Bronchial epithelial cell (primary cell): ENCODE results near the gene TBC1D22A. TPM values are rescaled to one million over a fixed set of nuclear protein-coding genes. Genes with fewer than 3 reads are reported as not detected.
A peak's percentile ranks its signal among the peaks of the same experiment; 100 is the strongest.

Experiments
- DNase-seq: peaks from one replicate; pipeline ENCODE4 v3.0.0-alpha.2; 2010; ENCODE audit warnings: low read depth
- FAIRE-seq: peaks from 2 replicates; lab custom pipeline; 2011; peaks lifted over from hg19 to GRCh38; lab: Jason Lieb, UNC
- H3K27me3 ChIP-seq: 2 replicates; pipeline ENCODE4 v1.5.1; 2011; ENCODE audit warnings: low read length; ENCODE audit not compliant: control insufficient read depth, insufficient read depth
- H3K36me3 ChIP-seq: 2 replicates; pipeline ENCODE4 v1.5.1; 2011; ENCODE audit warnings: low read length; ENCODE audit not compliant: control insufficient read depth, insufficient read depth
- H3K4me3 ChIP-seq: 2 replicates; pipeline ENCODE4 v1.5.1; 2011; ENCODE audit warnings: mild to moderate bottlenecking, low read depth, low read length, control low read depth
- total RNA-seq: library from RNA; depleted of rRNA; stranded (reverse); fragments of >200 nt; gene quantifications from 2 replicates; pipeline ENCODE4 v1.2.1, GENCODE V29; 2014
- TF ChIP-seq, protein P1 (sequence below): IDR thresholded peaks from 2 replicates; pipeline ENCODE4 v1.5.1; 2011; ENCODE audit warnings: mild to moderate bottlenecking, moderate library complexity, low read length, control low read depth, inconsistent platforms; ENCODE audit not compliant: insufficient read depth, severe bottlenecking

The TBC1D22A gene
- total RNA-seq, 1 donor from 2014 or later: 10.0 TPM

GRCh38 chr22:47056776-47057470 lies 294.5 kb downstream of the TBC1D22A start:
- H3K27me3 ChIP-seq: no peaks in the 10 kb centered on the region
- H3K4me3 ChIP-seq: no peak overlapping the region
- FAIRE-seq: no peak
- TF ChIP-seq, protein P1, sequence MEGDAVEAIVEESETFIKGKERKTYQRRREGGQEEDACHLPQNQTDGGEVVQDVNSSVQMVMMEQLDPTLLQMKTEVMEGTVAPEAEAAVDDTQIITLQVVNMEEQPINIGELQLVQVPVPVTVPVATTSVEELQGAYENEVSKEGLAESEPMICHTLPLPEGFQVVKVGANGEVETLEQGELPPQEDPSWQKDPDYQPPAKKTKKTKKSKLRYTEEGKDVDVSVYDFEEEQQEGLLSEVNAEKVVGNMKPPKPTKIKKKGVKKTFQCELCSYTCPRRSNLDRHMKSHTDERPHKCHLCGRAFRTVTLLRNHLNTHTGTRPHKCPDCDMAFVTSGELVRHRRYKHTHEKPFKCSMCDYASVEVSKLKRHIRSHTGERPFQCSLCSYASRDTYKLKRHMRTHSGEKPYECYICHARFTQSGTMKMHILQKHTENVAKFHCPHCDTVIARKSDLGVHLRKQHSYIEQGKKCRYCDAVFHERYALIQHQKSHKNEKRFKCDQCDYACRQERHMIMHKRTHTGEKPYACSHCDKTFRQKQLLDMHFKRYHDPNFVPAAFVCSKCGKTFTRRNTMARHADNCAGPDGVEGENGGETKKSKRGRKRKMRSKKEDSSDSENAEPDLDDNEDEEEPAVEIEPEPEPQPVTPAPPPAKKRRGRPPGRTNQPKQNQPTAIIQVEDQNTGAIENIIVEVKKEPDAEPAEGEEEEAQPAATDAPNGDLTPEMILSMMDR: no peak
- DNase-seq: no peak
- H3K36me3 ChIP-seq: peaks cover 4% of the 10 kb centered on the region

- peaks cover 10% of the 10 kb centered on the region for H3K36me3 ChIP-seq
- no peaks in the 10 kb centered on the region for H3K27me3 ChIP-seq
- H3K4me3 ChIP-seq: no peak overlapping the region
- no peak for DNase-seq
- TF ChIP-seq, protein P1: no peak
- no peak for FAIRE-seq
These were observed 295.6 kb downstream of the TBC1D22A start for GRCh38 chr22:47057916-47058585.

DNA sequence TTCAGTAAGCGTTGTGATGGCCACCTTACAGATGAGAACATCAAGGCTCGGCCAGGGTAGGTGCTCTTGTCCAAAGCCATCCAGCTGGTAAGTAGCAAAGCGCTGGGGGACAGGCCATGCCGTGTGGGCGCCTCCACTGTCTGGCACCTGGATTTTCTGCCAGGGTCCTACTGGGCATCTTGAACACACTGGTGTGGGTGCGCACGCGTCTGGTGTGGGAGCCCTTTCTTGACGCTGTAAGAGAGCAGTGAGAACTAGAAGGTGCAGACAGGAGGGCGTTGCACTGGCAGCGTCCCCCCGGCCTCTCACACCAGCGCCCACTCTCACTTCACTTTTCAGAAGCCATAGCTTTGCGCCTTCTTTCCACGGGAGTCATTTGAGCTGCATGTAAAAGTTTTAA lies 296.6 kb downstream of the TBC1D22A start:
- DNase-seq: no peak
- FAIRE-seq: no peak
- Histone ChIP-seq H3K36me3 (peaks cover 10% of the 10 kb centered on the region), H3K4me3 (no peak overlapping the region), H3K27me3 (no peaks in the 10 kb centered on the region)
- TF ChIP-seq, protein P1: no peak

GRCh38 chr22:47059701-47060161 lies 297.3 kb downstream of the TBC1D22A start:
- no peaks in the 10 kb centered on the region for H3K27me3 ChIP-seq
- TF ChIP-seq, protein P1: no peak
- no peak overlapping the region for H3K4me3 ChIP-seq
- FAIRE-seq (no peak), DNase-seq (no peak)
- peaks cover 10% of the 10 kb centered on the region for H3K36me3 ChIP-seq

GRCh38 chr22:47060718-47061117 lies 298.3 kb downstream of the TBC1D22A start:
- FAIRE-seq (peak; percentile 32), DNase-seq (no peak)
- no peak overlapping the region for H3K4me3 ChIP-seq
- TF ChIP-seq, protein P1: no peak
- H3K36me3 ChIP-seq: peaks cover 10% of the 10 kb centered on the region
- no peaks in the 10 kb centered on the region for H3K27me3 ChIP-seq
